Liver (tissue), 3 donors: ENCODE data around the gene NAGLU.

Experiments used
- CTCF ChIP-seq: fragments of 150-350 bp; IDR thresholded peaks from 2 replicates; pipeline ENCODE4 v1.5.1; 2017; ENCODE audit warnings: improper control_type of control experiment, low read depth, low read length; ENCODE audit not compliant: missing input control
- EGR1 ChIP-seq, 2 donors: IDR thresholded peaks; 2 replicates each; pipeline ENCODE4 v1.6.1; 2016 to 2018; ENCODE audit warnings: antibody characterized with exemption in 2 of 2, low read depth in 2 of 2
- JUND ChIP-seq, 2 donors: IDR thresholded peaks; 2 replicates each; pipeline ENCODE4 v1.6.1; 2016; ENCODE audit warnings: antibody characterized with exemption in 2 of 2
- MAX ChIP-seq: IDR thresholded peaks from 2 replicates; pipeline ENCODE4 v1.6.1; 2016; ENCODE audit warnings: antibody characterized with exemption
- SP1 ChIP-seq: IDR thresholded peaks from 2 replicates; pipeline ENCODE4 v1.6.1; 2018; ENCODE audit warnings: antibody characterized with exemption, mild to moderate bottlenecking
- TAF1 ChIP-seq: conservative IDR thresholded peaks from 2 replicates; pipeline ENCODE4 v1.6.1; 2016; ENCODE audit warnings: antibody characterized with exemption, mild to moderate bottlenecking
- TF ChIP-seq, protein P1 (sequence below): IDR thresholded peaks from 2 replicates; pipeline ENCODE4 v1.6.1; 2016; ENCODE audit warnings: antibody characterized with exemption, mild to moderate bottlenecking
- donor health status: healthy.
- donor health status: healthy.

GRCh38 chr17:42512733-42513251, 23.2 kb upstream of the NAGLU start:
- TF ChIP-seq MAX, result no peak
- no peak for TF ChIP-seq CTCF
- no peak for TF ChIP-seq JUND (IDR thresholded peaks at IDR 0.05)
- TF ChIP-seq, protein P1, sequence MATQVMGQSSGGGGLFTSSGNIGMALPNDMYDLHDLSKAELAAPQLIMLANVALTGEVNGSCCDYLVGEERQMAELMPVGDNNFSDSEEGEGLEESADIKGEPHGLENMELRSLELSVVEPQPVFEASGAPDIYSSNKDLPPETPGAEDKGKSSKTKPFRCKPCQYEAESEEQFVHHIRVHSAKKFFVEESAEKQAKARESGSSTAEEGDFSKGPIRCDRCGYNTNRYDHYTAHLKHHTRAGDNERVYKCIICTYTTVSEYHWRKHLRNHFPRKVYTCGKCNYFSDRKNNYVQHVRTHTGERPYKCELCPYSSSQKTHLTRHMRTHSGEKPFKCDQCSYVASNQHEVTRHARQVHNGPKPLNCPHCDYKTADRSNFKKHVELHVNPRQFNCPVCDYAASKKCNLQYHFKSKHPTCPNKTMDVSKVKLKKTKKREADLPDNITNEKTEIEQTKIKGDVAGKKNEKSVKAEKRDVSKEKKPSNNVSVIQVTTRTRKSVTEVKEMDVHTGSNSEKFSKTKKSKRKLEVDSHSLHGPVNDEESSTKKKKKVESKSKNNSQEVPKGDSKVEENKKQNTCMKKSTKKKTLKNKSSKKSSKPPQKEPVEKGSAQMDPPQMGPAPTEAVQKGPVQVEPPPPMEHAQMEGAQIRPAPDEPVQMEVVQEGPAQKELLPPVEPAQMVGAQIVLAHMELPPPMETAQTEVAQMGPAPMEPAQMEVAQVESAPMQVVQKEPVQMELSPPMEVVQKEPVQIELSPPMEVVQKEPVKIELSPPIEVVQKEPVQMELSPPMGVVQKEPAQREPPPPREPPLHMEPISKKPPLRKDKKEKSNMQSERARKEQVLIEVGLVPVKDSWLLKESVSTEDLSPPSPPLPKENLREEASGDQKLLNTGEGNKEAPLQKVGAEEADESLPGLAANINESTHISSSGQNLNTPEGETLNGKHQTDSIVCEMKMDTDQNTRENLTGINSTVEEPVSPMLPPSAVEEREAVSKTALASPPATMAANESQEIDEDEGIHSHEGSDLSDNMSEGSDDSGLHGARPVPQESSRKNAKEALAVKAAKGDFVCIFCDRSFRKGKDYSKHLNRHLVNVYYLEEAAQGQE, result peak; percentile 75
- no peak for TF ChIP-seq EGR1 (IDR thresholded peaks at IDR 0.05; ENCODE audit: low read depth in 2 of 2)
- TF ChIP-seq TAF1, result no peak
- peak; percentile 7 for TF ChIP-seq SP1
